HepG2 (cell line): ENCODE measurements around the gene SH3PXD2A. TPM values are rescaled to one million over a fixed set of nuclear protein-coding genes. Genes with fewer than 3 reads are reported as not detected.

ENCODE experiments used
- CEBPB ChIP-seq: IDR thresholded peaks from 2 replicates; pipeline ENCODE4 v1.6.1; 2011; ENCODE audit warnings: low read depth, low read length, improper control_type of control experiment, borderline replicate concordance
- JUND ChIP-seq: sonication (generic); formaldehyde crosslinking; IDR thresholded peaks from 2 replicates; pipeline ENCODE4 v1.8.0; 2022; ENCODE audit warnings: mild to moderate bottlenecking, missing genetic modification reagents
- NCOA5 ChIP-seq: sonication (generic); formaldehyde crosslinking; IDR thresholded peaks from 2 replicates; pipeline ENCODE4 v1.4.0; 2020; ENCODE audit warnings: missing genetic modification reagents
- PHF5A ChIP-seq: IDR thresholded peaks from one replicate; pipeline ENCODE4 v1.6.1; 2018; ENCODE audit warnings: low read depth, missing genetic modification reagents; ENCODE audit not compliant: unreplicated experiment
- RARA ChIP-seq: IDR thresholded peaks from 2 replicates; pipeline ENCODE4 v1.6.1; 2016; ENCODE audit warnings: missing genetic modification reagents, missing compliant biosample characterization
- SAFB2 ChIP-seq: sonication (generic); formaldehyde crosslinking; IDR thresholded peaks from 2 replicates; pipeline ENCODE4 v1.5.1; 2020; ENCODE audit warnings: missing genetic modification reagents, low read depth, mild to moderate bottlenecking, borderline replicate concordance
- SMYD3 ChIP-seq: sonication (generic); formaldehyde crosslinking; IDR thresholded peaks from 2 replicates; pipeline ENCODE4 v1.8.1; 2023; ENCODE audit warnings: mild to moderate bottlenecking, missing genetic modification reagents
- STAT5B ChIP-seq: sonication (generic); formaldehyde crosslinking; IDR thresholded peaks from 2 replicates; pipeline ENCODE4 v1.4.0; 2020; ENCODE audit warnings: missing genetic modification reagents
- ZBTB8A ChIP-seq: sonication (generic); formaldehyde crosslinking; IDR thresholded peaks from 2 replicates; pipeline ENCODE4 v1.4.0; 2020; ENCODE audit warnings: mild to moderate bottlenecking, low read depth, missing genetic modification reagents, borderline replicate concordance
- ZMYM2 ChIP-seq: sonication (generic); formaldehyde crosslinking; IDR thresholded peaks from 2 replicates; pipeline ENCODE4 v1.8.0; 2022; ENCODE audit warnings: mild to moderate bottlenecking, missing genetic modification reagents
- ZNF292 ChIP-seq: sonication (generic); formaldehyde crosslinking; IDR thresholded peaks from 2 replicates; pipeline ENCODE4 v1.8.1; 2022; ENCODE audit warnings: mild to moderate bottlenecking, low read depth, missing genetic modification reagents, borderline replicate concordance
- ZNF530 ChIP-seq: sonication (generic); formaldehyde crosslinking; IDR thresholded peaks from 2 replicates; pipeline ENCODE4 v1.5.0; 2020; ENCODE audit warnings: low read depth, mild to moderate bottlenecking, missing genetic modification reagents
- ZNF720 ChIP-seq: sonication (generic); formaldehyde crosslinking; IDR thresholded peaks from 2 replicates; pipeline ENCODE4 v1.4.0; 2020; ENCODE audit warnings: missing genetic modification reagents
- polyA plus RNA-seq, 8 experiments: library from polyadenylated mRNA; depleted of rRNA in 3 of 8; stranded (reverse) in 7 of 8; unstranded in 1 of 8; fragments of >200 nt; fragmentation: Illumina TruSeq in 4 of 8; extraction: Trizol in 4 of 8; gene quantifications; 2 replicates each; pipeline versions ENCODE4 v1.2.1 to v1.2.3, GENCODE V29; 2011 to 2016; ENCODE audit warnings: low read depth in 4 of 8, missing spikeins in 1 of 8, mixed read lengths in 1 of 8; ENCODE audit not compliant: insufficient read depth in 1 of 8
- total RNA-seq, 5 experiments: library from RNA; depleted of rRNA; stranded (reverse); fragments of >200 nt; fragmentation: Illumina TruSeq; extraction: Trizol; gene quantifications; 2 replicates each; pipeline ENCODE4 v1.2.3, GENCODE V29; 2016; ENCODE audit warnings: low read depth in 1 of 5
- TF ChIP-seq, protein P1 (sequence below): sonication (generic); formaldehyde crosslinking; IDR thresholded peaks from 2 replicates; pipeline ENCODE4 v1.4.0; 2020; ENCODE audit warnings: mild to moderate bottlenecking, missing genetic modification reagents, borderline replicate concordance
- TF ChIP-seq, protein P2 (sequence below): sonication (generic); formaldehyde crosslinking; conservative IDR thresholded peaks from 2 replicates; pipeline ENCODE4 v1.4.0; 2020; ENCODE audit warnings: missing genetic modification reagents
- TF ChIP-seq, protein P3 (sequence below): IDR thresholded peaks from 2 replicates; pipeline ENCODE4 v1.6.1; 2016; ENCODE audit warnings: missing compliant biosample characterization, missing genetic modification reagents, borderline replicate concordance
- TF ChIP-seq, protein P4 (sequence below): sonication (generic); formaldehyde crosslinking; IDR thresholded peaks from 2 replicates; pipeline ENCODE4 v1.8.0; 2022; ENCODE audit warnings: mild to moderate bottlenecking, missing genetic modification reagents
- TF ChIP-seq, protein P5 (sequence below): IDR thresholded peaks from 2 replicates; pipeline ENCODE4 v1.6.1; 2012; ENCODE audit warnings: low read length, improper control_type of control experiment
- TF ChIP-seq, protein P6 (sequence below): sonication (generic); formaldehyde crosslinking; IDR thresholded peaks from 2 replicates; pipeline ENCODE4 v1.4.0; 2020; ENCODE audit warnings: missing genetic modification reagents; ENCODE audit errors: not compliant biosample characterization

SH3PXD2A gene
- total and polyA plus RNA-seq, 2 of the 13 experiments (the other 11 are each of a cell fraction or from before 2014, with no cell fraction given) = 11.1 to 11.3 TPM

DNA sequence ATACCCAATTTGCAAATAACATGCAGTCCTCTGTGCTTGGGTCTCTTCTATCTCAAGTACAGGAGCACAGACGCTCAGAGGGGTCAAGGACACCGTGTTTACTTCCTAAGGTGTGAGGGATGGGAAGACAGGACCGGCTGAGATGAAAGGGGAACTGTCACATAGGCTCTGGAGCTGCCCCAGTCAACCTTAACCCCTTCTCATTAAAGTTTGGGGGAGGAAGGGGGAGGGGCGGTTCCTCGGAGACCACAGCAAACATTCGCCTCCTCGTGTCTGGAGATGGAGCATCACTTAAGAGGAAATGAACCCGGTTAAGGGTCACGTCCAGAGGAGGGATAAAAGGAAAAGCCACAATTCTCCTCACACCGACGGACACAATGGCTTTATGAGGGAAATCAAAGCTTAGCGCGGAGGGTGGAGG lies 1.1 kb downstream of the SH3PXD2A start (continued):
- TF ChIP-seq STAT5B (CRISPR knock-in tag) = no peak
- TF ChIP-seq CEBPB = no peak
- TF ChIP-seq ZMYM2 = no peak
- TF ChIP-seq ZNF720 (CRISPR knock-in tag) = no peak
- TF ChIP-seq NCOA5 (CRISPR knock-in tag) = no peak
- no peak for TF ChIP-seq PHF5A (CRISPR knock-in tag)
- TF ChIP-seq, protein P1, sequence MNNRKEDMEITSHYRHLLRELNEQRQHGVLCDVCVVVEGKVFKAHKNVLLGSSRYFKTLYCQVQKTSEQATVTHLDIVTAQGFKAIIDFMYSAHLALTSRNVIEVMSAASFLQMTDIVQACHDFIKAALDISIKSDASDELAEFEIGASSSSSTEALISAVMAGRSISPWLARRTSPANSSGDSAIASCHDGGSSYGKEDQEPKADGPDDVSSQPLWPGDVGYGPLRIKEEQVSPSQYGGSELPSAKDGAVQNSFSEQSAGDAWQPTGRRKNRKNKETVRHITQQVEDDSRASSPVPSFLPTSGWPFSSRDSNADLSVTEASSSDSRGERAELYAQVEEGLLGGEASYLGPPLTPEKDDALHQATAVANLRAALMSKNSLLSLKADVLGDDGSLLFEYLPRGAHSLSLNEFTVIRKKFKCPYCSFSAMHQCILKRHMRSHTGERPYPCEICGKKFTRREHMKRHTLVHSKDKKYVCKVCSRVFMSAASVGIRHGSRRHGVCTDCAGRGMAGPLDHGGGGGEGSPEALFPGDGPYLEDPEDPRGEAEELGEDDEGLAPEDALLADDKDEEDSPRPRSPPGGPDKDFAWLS (CRISPR knock-in tag) = no peak
- TF ChIP-seq, protein P2, sequence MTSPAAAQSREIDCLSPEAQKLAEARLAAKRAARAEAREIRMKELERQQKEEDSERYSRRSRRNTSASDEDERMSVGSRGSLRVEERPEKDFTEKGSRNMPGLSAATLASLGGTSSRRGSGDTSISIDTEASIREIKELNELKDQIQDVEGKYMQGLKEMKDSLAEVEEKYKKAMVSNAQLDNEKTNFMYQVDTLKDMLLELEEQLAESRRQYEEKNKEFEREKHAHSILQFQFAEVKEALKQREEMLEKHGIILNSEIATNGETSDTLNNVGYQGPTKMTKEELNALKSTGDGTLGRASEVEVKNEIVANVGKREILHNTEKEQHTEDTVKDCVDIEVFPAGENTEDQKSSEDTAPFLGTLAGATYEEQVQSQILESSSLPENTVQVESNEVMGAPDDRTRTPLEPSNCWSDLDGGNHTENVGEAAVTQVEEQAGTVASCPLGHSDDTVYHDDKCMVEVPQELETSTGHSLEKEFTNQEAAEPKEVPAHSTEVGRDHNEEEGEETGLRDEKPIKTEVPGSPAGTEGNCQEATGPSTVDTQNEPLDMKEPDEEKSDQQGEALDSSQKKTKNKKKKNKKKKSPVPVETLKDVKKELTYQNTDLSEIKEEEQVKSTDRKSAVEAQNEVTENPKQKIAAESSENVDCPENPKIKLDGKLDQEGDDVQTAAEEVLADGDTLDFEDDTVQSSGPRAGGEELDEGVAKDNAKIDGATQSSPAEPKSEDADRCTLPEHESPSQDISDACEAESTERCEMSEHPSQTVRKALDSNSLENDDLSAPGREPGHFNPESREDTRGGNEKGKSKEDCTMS (CRISPR knock-in tag) = no peak
- no peak for TF ChIP-seq ZBTB8A (CRISPR knock-in tag)
- TF ChIP-seq, protein P3, sequence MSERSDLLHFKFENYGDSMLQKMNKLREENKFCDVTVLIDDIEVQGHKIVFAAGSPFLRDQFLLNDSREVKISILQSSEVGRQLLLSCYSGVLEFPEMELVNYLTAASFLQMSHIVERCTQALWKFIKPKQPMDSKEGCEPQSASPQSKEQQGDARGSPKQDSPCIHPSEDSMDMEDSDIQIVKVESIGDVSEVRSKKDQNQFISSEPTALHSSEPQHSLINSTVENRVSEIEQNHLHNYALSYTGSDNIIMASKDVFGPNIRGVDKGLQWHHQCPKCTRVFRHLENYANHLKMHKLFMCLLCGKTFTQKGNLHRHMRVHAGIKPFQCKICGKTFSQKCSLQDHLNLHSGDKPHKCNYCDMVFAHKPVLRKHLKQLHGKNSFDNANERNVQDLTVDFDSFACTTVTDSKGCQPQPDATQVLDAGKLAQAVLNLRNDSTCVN = peak; percentile 32; the same call in 1 of the 2 replicates
- TF ChIP-seq, protein P4, sequence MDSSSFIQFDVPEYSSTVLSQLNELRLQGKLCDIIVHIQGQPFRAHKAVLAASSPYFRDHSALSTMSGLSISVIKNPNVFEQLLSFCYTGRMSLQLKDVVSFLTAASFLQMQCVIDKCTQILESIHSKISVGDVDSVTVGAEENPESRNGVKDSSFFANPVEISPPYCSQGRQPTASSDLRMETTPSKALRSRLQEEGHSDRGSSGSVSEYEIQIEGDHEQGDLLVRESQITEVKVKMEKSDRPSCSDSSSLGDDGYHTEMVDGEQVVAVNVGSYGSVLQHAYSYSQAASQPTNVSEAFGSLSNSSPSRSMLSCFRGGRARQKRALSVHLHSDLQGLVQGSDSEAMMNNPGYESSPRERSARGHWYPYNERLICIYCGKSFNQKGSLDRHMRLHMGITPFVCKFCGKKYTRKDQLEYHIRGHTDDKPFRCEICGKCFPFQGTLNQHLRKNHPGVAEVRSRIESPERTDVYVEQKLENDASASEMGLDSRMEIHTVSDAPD (CRISPR knock-in tag) = no peak
- TF ChIP-seq, protein P5, sequence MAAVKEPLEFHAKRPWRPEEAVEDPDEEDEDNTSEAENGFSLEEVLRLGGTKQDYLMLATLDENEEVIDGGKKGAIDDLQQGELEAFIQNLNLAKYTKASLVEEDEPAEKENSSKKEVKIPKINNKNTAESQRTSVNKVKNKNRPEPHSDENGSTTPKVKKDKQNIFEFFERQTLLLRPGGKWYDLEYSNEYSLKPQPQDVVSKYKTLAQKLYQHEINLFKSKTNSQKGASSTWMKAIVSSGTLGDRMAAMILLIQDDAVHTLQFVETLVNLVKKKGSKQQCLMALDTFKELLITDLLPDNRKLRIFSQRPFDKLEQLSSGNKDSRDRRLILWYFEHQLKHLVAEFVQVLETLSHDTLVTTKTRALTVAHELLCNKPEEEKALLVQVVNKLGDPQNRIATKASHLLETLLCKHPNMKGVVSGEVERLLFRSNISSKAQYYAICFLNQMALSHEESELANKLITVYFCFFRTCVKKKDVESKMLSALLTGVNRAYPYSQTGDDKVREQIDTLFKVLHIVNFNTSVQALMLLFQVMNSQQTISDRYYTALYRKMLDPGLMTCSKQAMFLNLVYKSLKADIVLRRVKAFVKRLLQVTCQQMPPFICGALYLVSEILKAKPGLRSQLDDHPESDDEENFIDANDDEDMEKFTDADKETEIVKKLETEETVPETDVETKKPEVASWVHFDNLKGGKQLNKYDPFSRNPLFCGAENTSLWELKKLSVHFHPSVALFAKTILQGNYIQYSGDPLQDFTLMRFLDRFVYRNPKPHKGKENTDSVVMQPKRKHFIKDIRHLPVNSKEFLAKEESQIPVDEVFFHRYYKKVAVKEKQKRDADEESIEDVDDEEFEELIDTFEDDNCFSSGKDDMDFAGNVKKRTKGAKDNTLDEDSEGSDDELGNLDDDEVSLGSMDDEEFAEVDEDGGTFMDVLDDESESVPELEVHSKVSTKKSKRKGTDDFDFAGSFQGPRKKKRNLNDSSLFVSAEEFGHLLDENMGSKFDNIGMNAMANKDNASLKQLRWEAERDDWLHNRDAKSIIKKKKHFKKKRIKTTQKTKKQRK = no peak
- TF ChIP-seq, protein P6, sequence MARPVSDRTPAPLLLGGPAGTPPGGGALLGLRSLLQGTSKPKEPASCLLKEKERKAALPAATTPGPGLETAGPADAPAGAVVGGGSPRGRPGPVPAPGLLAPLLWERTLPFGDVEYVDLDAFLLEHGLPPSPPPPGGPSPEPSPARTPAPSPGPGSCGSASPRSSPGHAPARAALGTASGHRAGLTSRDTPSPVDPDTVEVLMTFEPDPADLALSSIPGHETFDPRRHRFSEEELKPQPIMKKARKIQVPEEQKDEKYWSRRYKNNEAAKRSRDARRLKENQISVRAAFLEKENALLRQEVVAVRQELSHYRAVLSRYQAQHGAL = no peak
- TF ChIP-seq ZNF292 = no peak; the same call in 1 of the 2 replicates
- TF ChIP-seq JUND = 0 out of 2 replicates have a peak, but pooled peaks have one; percentile 23
- TF ChIP-seq SMYD3 (CRISPR knock-in tag) = no peak
- TF ChIP-seq ZNF530 (CRISPR knock-in tag) = no peak
- TF ChIP-seq RARA (CRISPR knock-in tag) = peak; percentile 96
- no peak for TF ChIP-seq SAFB2
